AG04450 (cell line): ENCODE results near the gene EPAS1. TPM values are rescaled to one million over a fixed set of nuclear protein-coding genes. Genes with fewer than 3 reads are reported as not detected.

Experiments used
- CTCF ChIA-PET: fragments of 300-600, 350-600 bp; formaldehyde crosslinking; extraction: SDS; loops from one replicate; lab custom pipeline; 2022; ENCODE audit warnings: antibody characterized with exemption, inconsistent platforms; lab: Charles Lee
- POLR2A ChIA-PET: fragments of 350-600 bp; formaldehyde crosslinking; extraction: SDS; loops from one replicate; lab custom pipeline; 2021; ENCODE audit warnings: antibody characterized with exemption, inconsistent platforms; lab: Yijun Ruan, JAX
- DNase-seq: peaks from one replicate; pipeline ENCODE4 v3.0.0-alpha.2; 2011; ENCODE audit warnings: low read depth, low spot score
- H3K27ac ChIP-seq: one replicate; pipeline ENCODE4 v1.5.1; 2012; ENCODE audit warnings: low read depth, low read length, control low read depth
- H3K27me3 ChIP-seq: one replicate; pipeline ENCODE4 v1.6.0; 2012; ENCODE audit warnings: low read length; ENCODE audit not compliant: control insufficient read depth, insufficient read depth
- H3K4me3 ChIP-seq: 2 replicates; pipeline ENCODE4 v1.5.1; 2011; ENCODE audit warnings: mild to moderate bottlenecking, low read depth, low read length, control low read depth
- H3K9me3 ChIP-seq: 2 replicates; pipeline ENCODE4 v1.5.1; 2012; ENCODE audit warnings: low read length; ENCODE audit not compliant: control insufficient read depth, insufficient read depth
- CTCF ChIP-seq: IDR thresholded peaks from 2 replicates; pipeline ENCODE4 v1.5.1; 2011; ENCODE audit warnings: low read depth, low read length, control low read depth, inconsistent platforms
- polyA plus RNA-seq: library from polyadenylated mRNA; depleted of rRNA; stranded (reverse); fragments of >200 nt; gene quantifications from 2 replicates; pipeline ENCODE4 v1.2.3, GENCODE V29; 2011

Gene EPAS1
- polyA plus RNA-seq, 1 experiment, result 506 TPM

- POLR2A ChIA-PET, result interaction anchor here (1.1 to 2.0 kb wide), 2 partner anchors 9 to 42 kb away, joined by 3 to 6 read pairs; partner anchors contain the start of gene EPAS1
- H3K27ac ChIP-seq, result no peak overlapping the region
- CTCF ChIA-PET, result interaction anchor here (1.1 to 2.0 kb wide), 3 partner anchors 276 to 345 kb away, joined by 3 to 6 read pairs (median 5); no protein-coding TSS in a partner anchor
Observed at GRCh38 chr2:46338674-46339073, 41.5 kb downstream of the EPAS1 start.

GRCh38 chr2:46339200-46339599 lies 42.0 kb downstream of the EPAS1 start:
- Histone ChIP-seq H3K9me3 (no peaks in the 10 kb centered on the region), H3K27ac (no peak overlapping the region), H3K27me3 (no peaks in the 10 kb centered on the region), H3K4me3 (no peak overlapping the region)
- POLR2A ChIA-PET, result interaction anchor here (0.6 to 2.0 kb wide), 3 partner anchors 9 to 42 kb away, joined by 3 to 7 read pairs (median 6); partner anchors contain the start of gene EPAS1
- TF ChIP-seq CTCF, result no peak
- CTCF ChIA-PET, result interaction anchor here (1.1 to 2.0 kb wide), 3 partner anchors 276 to 345 kb away, joined by 3 to 6 read pairs (median 5); no protein-coding TSS in a partner anchor
- DNase-seq, result no peak

More at GRCh38 chr2:46338674-46339073, 41.5 kb downstream of the EPAS1 start:
- no peak for DNase-seq
- no peak for TF ChIP-seq CTCF
- Histone ChIP-seq H3K4me3 (no peak overlapping the region), H3K27me3 (no peaks in the 10 kb centered on the region), H3K9me3 (no peaks in the 10 kb centered on the region)

- CTCF ChIA-PET, result interaction anchor here (1.1 to 2.0 kb wide), 4 partner anchors 10 to 346 kb away, joined by 3 to 6 read pairs (median 4); no protein-coding TSS in a partner anchor
- no peak overlapping the region for H3K4me3 ChIP-seq
- no peaks in the 10 kb centered on the region for H3K27me3 ChIP-seq
- no peak overlapping the region for H3K27ac ChIP-seq
- H3K9me3 ChIP-seq, result no peaks in the 10 kb centered on the region
- no peak for DNase-seq
- POLR2A ChIA-PET, result interaction anchor here (0.6 to 2.0 kb wide), 3 partner anchors 10 to 43 kb away, joined by 5 to 7 read pairs (median 6); partner anchors contain the start of gene EPAS1
- no peak for TF ChIP-seq CTCF
Observed at GRCh38 chr2:46339676-46340459, 42.7 kb downstream of the EPAS1 start.

- H3K9me3 ChIP-seq, result no peaks in the 10 kb centered on the region
- ChIA-PET POLR2A (interaction anchor here (1.2 to 2.0 kb wide), 2 partner anchors 11 to 44 kb away, joined by 5 to 6 read pairs; partner anchors contain the start of gene EPAS1), CTCF (interaction anchor here (1.2 kb wide), 1 partner anchor 9 kb away, joined by 3 read pairs; no protein-coding TSS in a partner anchor)
- no peaks in the 10 kb centered on the region for H3K27me3 ChIP-seq
- H3K27ac ChIP-seq, result no peak overlapping the region
- H3K4me3 ChIP-seq, result no peak overlapping the region
- no peak for DNase-seq
- no peak for TF ChIP-seq CTCF
Observed at GRCh38 chr2:46340740-46341420, 43.7 kb downstream of the EPAS1 start.
